Spleen (tissue), 11 donors: ENCODE results near the gene SLC26A1. TPM values are rescaled to one million over a fixed set of nuclear protein-coding genes. Genes with fewer than 3 reads are reported as not detected.

Experiments used
- DNase-seq: peaks from one replicate; pipeline ENCODE4 v3.0.0-alpha.2; 2020
- H3K27ac ChIP-seq, 8 donors: fragments of 200-600 bp; sonication (generic) in 7 of 8; 1 replicate in 4 of 8; 2 replicates in 4 of 8; pipeline versions ENCODE4 v1.5.0 to v1.8.0; 2016 to 2021; ENCODE audit warnings: inconsistent platforms in 4 of 8, mild to moderate bottlenecking in 4 of 8, moderate library complexity in 1 of 8
- H3K27me3 ChIP-seq, 7 donors: fragments of 200-600 bp; sonication (generic) in 6 of 7; replicated peaks in 1 of 7; 1 replicate in 4 of 7; 2 replicates in 3 of 7; pipeline versions ENCODE4 v1.5.0 to v1.8.0; 2016 to 2021; ENCODE audit warnings: inconsistent platforms in 3 of 7, mild to moderate bottlenecking in 1 of 7
- H3K36me3 ChIP-seq, 6 donors: fragments of 200-600 bp; sonication (generic) in 5 of 6; 1 replicate in 4 of 6; 2 replicates in 2 of 6; pipeline versions ENCODE4 v1.5.0 to v1.8.0; 2016 to 2021; ENCODE audit warnings: inconsistent platforms in 2 of 6
- H3K4me1 ChIP-seq, 6 donors: fragments of 200-600 bp; sonication (generic) in 5 of 6; 1 replicate in 3 of 6; 2 replicates in 3 of 6; pipeline versions ENCODE4 v1.5.0 to v1.8.0; 2016 to 2021; ENCODE audit warnings: inconsistent platforms in 3 of 6
- H3K4me3 ChIP-seq, 8 donors: fragments of 200-600 bp; sonication (generic) in 7 of 8; 1 replicate in 4 of 8; 2 replicates in 4 of 8; pipeline versions ENCODE4 v1.5.0 to v1.8.0; 2016 to 2021; ENCODE audit warnings: inconsistent platforms in 4 of 8, mild to moderate bottlenecking in 4 of 8, moderate library complexity in 2 of 8
- H3K9me3 ChIP-seq, 8 donors: fragments of 200-600 bp; sonication (generic) in 7 of 8; 1 replicate in 4 of 8; 2 replicates in 4 of 8; pipeline versions ENCODE4 v1.5.0 to v1.8.0; 2016 to 2021; ENCODE audit warnings: inconsistent platforms in 4 of 8
- CTCF ChIP-seq, 11 experiments: fragments of 200-600 bp in 7 of 11; fragments of 450-650 bp in 4 of 11; sonication (generic) in 4 of 11; IDR thresholded peaks in 8 of 11; conservative IDR thresholded peaks in 3 of 11; 1 replicate in 7 of 11; 2 replicates in 4 of 11; pipeline versions ENCODE4 v1.4.0 to v1.8.0; 2016 to 2021; ENCODE audit warnings: antibody characterized with exemption in 11 of 11, inconsistent platforms in 4 of 11, mild to moderate bottlenecking in 1 of 11
- POLR2A ChIP-seq, 3 donors: fragments of 450-650 bp; IDR thresholded peaks; one replicate each; pipeline ENCODE4 v1.5.1; 2017; ENCODE audit warnings: antibody characterized with exemption in 3 of 3, mild to moderate bottlenecking in 1 of 3
- POLR2AphosphoS5 ChIP-seq, 3 donors: sonication (generic); formaldehyde crosslinking; IDR thresholded peaks; one replicate each; pipeline ENCODE4 v1.5.1; 2017; ENCODE audit warnings: antibody characterized with exemption in 3 of 3
- WGBS, 5 donors: extraction: QIAGEN DNeasy Blood & Tissue Kit in 3 of 5; methylation state at CpG; one replicate each; pipeline versions ENCODE4 v1.1.5 to v1.1.7; 2013 to 2018; 5-methylcytosine and 5-hydroxymethylcytosine counted together
- intact Hi-C: fragments of 100-400 bp; cut with DNase I; formaldehyde crosslinking; loops from one replicate; pipeline ENCODE4 v1.15.0; 2023; ENCODE audit warnings: low total_unique reads
- polyA plus RNA-seq, 3 donors: library from polyadenylated mRNA; stranded (reverse); fragments of 200-250 nt; gene quantifications; one replicate each; pipeline ENCODE4 v1.2.1, GENCODE V29; 2013
- total RNA-seq, 7 donors: library from RNA; depleted of rRNA in 3 of 7; stranded (reverse); fragments of >200 nt in 3 of 7; fragmentation: NEBNext Ultra II Directional in 4 of 7; extraction: Animal tissue kit (Norgen Biotek cat#: 25700) in 4 of 7; gene quantifications; one replicate each; pipeline versions ENCODE4 v1.1.0 to v1.2.1, GENCODE V29; 2016 to 2021
- donor health status: healthy with polysubstance abuse.
- donor health status: DM: no; HTN: no; CAD: no; lungs with moderate emphysema.
- donor health status: DM: no; HTN: no; CAD: no.
- donor health status: Bipolar disorder and iron deficiency.
- donor health status: healthy.
- donor health status: DM: no; HTN: no; CAD: no.
- donor health status: DM: yes; HTN: yes; CAD: no.

The SLC26A1 gene
- total and polyA plus RNA-seq, 10 donors, result 0.07 to 0.68 (median 0.24) TPM; not detected in 1

GRCh38 chr4:974668-975067, 18.5 kb downstream of the SLC26A1 start:
- Histone ChIP-seq H3K4me3 (no peak overlapping the region), H3K4me1 (peaks cover 13 to 59% (median 45%) of the 10 kb centered on the region in 6 donors), H3K27me3 (peaks cover 0 to 5% (median 0%) of the 10 kb centered on the region in 7 donors), H3K9me3 (no peaks in the 10 kb centered on the region), H3K27ac (no peak overlapping the region), H3K36me3 (no peaks in the 10 kb centered on the region)
- TF ChIP-seq CTCF (IDR thresholded peaks at IDR 0.05 in 8 of 11, conservative IDR thresholded peaks at IDR 0.05 in 3 of 11) (no peak), POLR2AphosphoS5 (IDR thresholded peaks at IDR 0.05) (no peak)
- 90 to 96% (median 96%) methylated on average over 9 of the region's 9 CpGs for WGBS, 5 donors
- intact Hi-C loops, result loop anchor here (5.0 kb wide), 1 partner anchor 42 kb away; the partner anchor contains the start of genes GAK and TMEM175
- DNase-seq, result no peak

- Histone ChIP-seq H3K4me1 (peaks cover 13 to 57% (median 37%) of the 10 kb centered on the region in 6 donors), H3K36me3 (no peaks in the 10 kb centered on the region), H3K27me3 (peaks cover 0 to 5% (median 0%) of the 10 kb centered on the region in 7 donors), H3K4me3 (peak within 1 kb of the TSS; percentile 72 to 95 (median 82)), H3K27ac (peak within 1 kb of the TSS in 7 of 8 donors; percentile 7 to 77 (median 51)), H3K9me3 (no peaks in the 10 kb centered on the region)
- TF ChIP-seq POLR2AphosphoS5 (IDR thresholded peaks at IDR 0.05) (peak; percentile 15 to 59 (median 58)), CTCF (IDR thresholded peaks at IDR 0.05 in 8 of 11, conservative IDR thresholded peaks at IDR 0.05 in 3 of 11) (no peak), POLR2A (IDR thresholded peaks at IDR 0.05) (no peak)
- DNase-seq, result peak; percentile 96
- 11 to 74% (median 35%) methylated on average over 23 to 123 of the region's 123 CpGs for WGBS, 5 donors
- intact Hi-C loops, result loop anchor here (5.0 kb wide), 1 partner anchor 41 kb away; the partner anchor contains the start of genes GAK and TMEM175
Observed at GRCh38 chr4:973431-974397, 19.5 kb downstream of the SLC26A1 start, which contains the start of gene DGKQ. TSS of gene DGKQ (minus strand) at chr4:973569. CDS start at chr4:973482, 87 bp downstream.

GRCh38 chr4:972651-973424, 20.4 kb downstream of the SLC26A1 start:
- peak overlapping the region in 7 of 8 donors; percentile 7 to 77 (median 51) for H3K27ac ChIP-seq
- H3K9me3 ChIP-seq, result no peaks in the 10 kb centered on the region
- H3K4me1 ChIP-seq, result peaks cover 13 to 59% (median 41%) of the 10 kb centered on the region in 6 donors
- H3K4me3 ChIP-seq, result peak overlapping the region; percentile 72 to 95 (median 82)
- TF ChIP-seq POLR2AphosphoS5 (IDR thresholded peaks at IDR 0.05), result peak in 2 of 3 donors; percentile 26 to 64
- TF ChIP-seq CTCF (IDR thresholded peaks at IDR 0.05 in 8 of 11, conservative IDR thresholded peaks at IDR 0.05 in 3 of 11), result no peak
- TF ChIP-seq POLR2A (IDR thresholded peaks at IDR 0.05), result no peak
- H3K36me3 ChIP-seq, result no peaks in the 10 kb centered on the region
- peaks cover 0 to 13% (median 0%) of the 10 kb centered on the region in 7 donors for H3K27me3 ChIP-seq
- 1 to 3% (median 1%) methylated on average over 15 to 65 of the region's 65 CpGs for WGBS, 5 donors
- DNase-seq, result peak; percentile 93
- intact Hi-C loops, result loop anchor here (5.0 kb wide), 1 partner anchor 41 kb away; the partner anchor contains the start of genes GAK and TMEM175
